ENCODE measurements around the gene LRRC38.
"Not testable (repeated sequence)": the region's sequence is repeated elsewhere in the genome, so short reads cannot be mapped to it uniquely, and the experiment has no call there.

Gene LRRC38, protein sequence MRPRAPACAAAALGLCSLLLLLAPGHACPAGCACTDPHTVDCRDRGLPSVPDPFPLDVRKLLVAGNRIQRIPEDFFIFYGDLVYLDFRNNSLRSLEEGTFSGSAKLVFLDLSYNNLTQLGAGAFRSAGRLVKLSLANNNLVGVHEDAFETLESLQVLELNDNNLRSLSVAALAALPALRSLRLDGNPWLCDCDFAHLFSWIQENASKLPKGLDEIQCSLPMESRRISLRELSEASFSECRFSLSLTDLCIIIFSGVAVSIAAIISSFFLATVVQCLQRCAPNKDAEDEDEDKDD

DNA sequence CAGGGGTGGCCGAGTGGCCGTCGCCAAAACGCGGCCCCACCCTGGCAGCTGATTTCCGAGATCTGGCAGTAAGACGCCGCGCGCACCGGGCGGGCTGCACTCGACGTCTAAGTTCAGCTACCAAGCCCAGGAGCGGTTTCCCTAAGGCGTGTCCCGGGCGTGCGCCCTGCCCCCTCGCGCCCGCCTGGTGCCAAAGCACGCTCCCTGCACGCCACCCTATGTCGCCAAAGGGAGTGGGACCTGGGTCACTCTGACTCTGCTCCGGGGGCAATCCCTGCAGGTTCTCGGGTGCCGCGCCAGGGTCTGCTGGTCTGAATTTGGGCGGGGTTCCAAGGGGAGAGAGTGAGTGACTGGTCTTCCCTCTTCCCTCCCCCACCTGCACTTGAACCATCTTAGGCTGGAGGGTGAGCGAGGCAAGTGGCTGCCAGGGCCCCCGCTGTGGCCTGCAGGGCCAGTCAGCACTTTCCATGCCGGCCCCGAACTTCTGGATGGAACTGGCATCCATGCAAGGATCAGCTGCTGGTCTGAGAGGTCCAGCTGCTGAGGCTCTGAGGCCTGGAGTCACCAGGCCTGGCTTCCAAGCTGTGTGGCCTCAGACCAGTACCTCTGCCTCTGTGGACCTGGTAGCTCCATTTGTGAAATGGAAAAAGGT is at the start of gene LRRC38:
Gene LRRC38, minus strand, starts transcription at position 109 of the 652 bp plus-strand sequence. CDS start 410 bp downstream, outside the sequence.
- no peak for DNase-seq (ENCODE audit: low read depth)
- no peak within 1 kb of the TSS for H3K4me3 ChIP-seq (replicated peaks; ENCODE audit: low read depth, low read length)
- TF ChIP-seq, protein P1, sequence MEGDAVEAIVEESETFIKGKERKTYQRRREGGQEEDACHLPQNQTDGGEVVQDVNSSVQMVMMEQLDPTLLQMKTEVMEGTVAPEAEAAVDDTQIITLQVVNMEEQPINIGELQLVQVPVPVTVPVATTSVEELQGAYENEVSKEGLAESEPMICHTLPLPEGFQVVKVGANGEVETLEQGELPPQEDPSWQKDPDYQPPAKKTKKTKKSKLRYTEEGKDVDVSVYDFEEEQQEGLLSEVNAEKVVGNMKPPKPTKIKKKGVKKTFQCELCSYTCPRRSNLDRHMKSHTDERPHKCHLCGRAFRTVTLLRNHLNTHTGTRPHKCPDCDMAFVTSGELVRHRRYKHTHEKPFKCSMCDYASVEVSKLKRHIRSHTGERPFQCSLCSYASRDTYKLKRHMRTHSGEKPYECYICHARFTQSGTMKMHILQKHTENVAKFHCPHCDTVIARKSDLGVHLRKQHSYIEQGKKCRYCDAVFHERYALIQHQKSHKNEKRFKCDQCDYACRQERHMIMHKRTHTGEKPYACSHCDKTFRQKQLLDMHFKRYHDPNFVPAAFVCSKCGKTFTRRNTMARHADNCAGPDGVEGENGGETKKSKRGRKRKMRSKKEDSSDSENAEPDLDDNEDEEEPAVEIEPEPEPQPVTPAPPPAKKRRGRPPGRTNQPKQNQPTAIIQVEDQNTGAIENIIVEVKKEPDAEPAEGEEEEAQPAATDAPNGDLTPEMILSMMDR (IDR thresholded peaks at IDR 0.05; ENCODE audit: low read length, missing control alignments) = no peak

DNA sequence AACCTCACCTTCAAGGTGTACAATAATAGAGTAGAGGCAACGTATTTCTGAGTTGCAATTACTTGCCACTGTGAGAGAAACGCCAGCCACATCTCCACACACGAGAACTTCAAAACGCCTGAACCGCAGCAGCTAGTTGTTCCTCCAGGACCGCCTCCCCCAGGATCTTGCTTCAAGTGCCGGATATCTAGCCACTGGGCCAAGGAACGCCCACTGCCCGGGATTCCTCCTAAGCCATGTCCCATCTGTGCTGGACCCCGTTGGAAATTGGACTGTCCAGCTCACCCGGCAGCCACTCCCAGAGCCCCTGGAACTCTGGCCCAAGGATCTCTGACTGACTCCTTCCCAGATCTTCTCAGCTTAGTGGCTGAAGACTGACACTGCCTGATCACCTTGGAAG is 49.2 kb upstream of the LRRC38 start:
- H3K4me3 ChIP-seq (replicated peaks; ENCODE audit: low read depth, low read length) = not testable (repeated sequence)

DNA sequence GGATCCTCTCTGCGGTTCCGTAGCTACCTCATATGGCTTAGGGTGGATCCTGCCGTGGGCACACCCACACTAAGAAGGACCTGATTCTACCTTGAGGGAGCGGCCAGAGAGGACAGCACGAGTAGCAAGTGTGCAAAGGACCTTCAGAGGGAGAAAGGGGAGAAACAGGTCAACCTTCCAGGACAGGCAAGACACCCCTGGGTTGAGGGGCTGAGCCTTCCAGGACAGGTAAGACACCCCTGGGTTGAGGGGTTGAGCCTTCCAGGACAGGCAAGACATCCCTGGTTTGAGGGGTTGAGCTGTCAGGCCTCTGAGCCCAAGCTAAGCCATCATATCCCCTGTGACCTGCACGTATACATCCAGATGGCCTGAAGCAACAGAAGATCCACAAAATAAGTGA is 46.7 kb upstream of the LRRC38 start:
- no peak overlapping the region for H3K4me3 ChIP-seq (replicated peaks; ENCODE audit: low read depth, low read length)
- no peak for DNase-seq (ENCODE audit: low read depth)
- TF ChIP-seq, protein P1 (IDR thresholded peaks at IDR 0.05; ENCODE audit: low read length, missing control alignments) = no peak

More for the DNA sequence above, 49.2 kb upstream of the LRRC38 start:
- DNase-seq (ENCODE audit: low read depth) = not testable (repeated sequence)

DNA sequence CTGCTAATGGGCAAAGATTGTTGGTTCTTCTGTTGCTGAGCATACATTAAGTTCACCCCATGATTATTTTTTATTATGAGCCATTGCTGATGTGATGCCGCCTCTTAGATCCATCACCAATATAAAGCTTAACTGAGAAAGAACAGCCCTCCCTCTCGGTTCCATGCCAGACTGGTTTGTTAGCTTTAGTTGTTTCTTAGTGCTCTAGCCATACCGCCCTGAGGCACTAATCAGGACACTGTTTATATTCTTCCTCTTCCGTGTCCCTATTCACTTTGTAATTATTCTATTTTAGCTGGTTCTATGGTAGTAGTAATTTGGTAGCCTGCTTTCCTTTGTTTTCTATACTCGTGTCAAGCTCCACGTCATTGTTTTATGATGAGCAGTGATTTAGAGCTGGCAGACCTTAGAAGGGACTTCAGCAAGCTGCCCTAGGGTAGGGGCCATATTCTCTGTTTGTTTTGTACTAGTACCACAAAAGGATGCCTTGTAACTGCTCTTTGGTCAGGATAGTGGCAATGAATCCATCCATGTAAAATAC is 42.5 kb upstream of the LRRC38 start:
- TF ChIP-seq, protein P1 (IDR thresholded peaks at IDR 0.05; ENCODE audit: low read length, missing control alignments) = no peak
- DNase-seq (ENCODE audit: low read depth) = no peak

DNA sequence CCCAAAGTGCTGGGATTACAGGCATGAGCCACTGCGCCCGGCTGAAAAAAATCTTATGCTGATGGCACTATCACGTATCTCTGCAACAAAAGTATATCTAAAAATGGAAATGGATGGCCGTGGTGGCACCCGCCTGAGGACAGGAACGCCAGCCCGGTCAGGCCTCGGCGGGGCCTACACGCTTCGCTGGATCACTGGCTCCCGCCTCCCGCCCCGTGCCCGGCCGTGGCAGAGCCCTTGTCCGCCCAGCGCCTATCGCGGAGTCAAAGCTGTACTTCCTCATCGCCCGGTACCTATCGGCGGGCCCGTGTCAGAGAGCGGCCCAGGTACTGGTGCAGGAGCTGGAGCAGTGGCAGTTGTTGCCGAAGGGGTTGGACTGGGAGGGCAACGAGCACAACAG is 41.0 kb upstream of the LRRC38 start:
- no peak overlapping the region for H3K4me3 ChIP-seq (replicated peaks; ENCODE audit: low read depth, low read length)
- DNase-seq (ENCODE audit: low read depth) = no peak
- TF ChIP-seq, protein P1 (IDR thresholded peaks at IDR 0.05; ENCODE audit: low read length, missing control alignments) = no peak

More for the DNA sequence above, 42.5 kb upstream of the LRRC38 start:
- no peak overlapping the region for H3K4me3 ChIP-seq (replicated peaks; ENCODE audit: low read depth, low read length)

DNA sequence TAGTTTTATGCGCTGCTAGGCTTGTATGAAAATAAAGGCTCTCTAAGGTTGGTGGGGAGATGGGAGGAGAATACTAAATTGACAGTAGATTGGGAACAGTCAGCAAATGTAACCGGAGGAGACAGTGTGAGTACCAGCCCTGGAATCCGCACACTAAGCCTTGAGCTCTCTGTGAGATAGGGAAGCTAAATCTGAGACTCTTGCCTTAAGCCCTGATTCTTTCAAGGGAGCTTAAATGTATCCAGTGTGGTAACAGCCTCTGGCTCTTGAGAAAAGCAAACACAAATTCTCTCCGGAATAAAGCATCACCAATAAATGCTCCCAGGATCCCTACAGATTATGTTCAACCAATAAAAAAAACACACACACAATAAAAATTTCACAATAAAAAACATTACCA is 36.9 kb upstream of the LRRC38 start:
- no peak overlapping the region for H3K4me3 ChIP-seq (replicated peaks; ENCODE audit: low read depth, low read length)
- TF ChIP-seq, protein P1 (IDR thresholded peaks at IDR 0.05; ENCODE audit: low read length, missing control alignments) = no peak
- no peak for DNase-seq (ENCODE audit: low read depth)

DNA sequence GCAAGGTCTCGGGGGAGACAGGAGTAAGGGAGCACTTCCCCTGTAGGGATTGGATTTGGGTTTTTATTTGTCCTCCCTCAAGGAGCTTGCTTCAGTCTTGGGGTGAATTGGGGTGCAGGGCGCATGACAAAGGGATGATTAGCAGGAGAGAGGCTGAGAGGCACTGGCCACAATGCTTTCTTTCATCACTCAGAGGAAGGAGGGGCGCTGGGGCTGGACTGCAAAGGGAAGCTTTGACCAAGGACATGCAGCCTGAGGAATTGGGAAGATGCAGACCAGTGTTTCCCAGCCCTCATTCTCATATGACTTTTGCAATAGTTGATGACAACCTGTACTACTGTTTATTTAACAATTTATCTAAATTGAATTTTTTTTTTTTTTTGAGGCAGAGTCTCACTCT is 35.7 kb upstream of the LRRC38 start:
- TF ChIP-seq, protein P1 (IDR thresholded peaks at IDR 0.05; ENCODE audit: low read length, missing control alignments) = no peak
- DNase-seq (ENCODE audit: low read depth) = no peak
- H3K4me3 ChIP-seq (replicated peaks; ENCODE audit: low read depth, low read length) = no peak overlapping the region

Data from fibroblast of pulmonary artery (primary cell).